GM12872 (cell line): Measurements from ENCODE around the gene CARNS1.

ENCODE experiments used
- TF ChIP-seq, protein P1 (sequence below): IDR thresholded peaks from 3 replicates; pipeline ENCODE4 v1.5.1; 2011; ENCODE audit warnings: low read depth, mild to moderate bottlenecking, low read length, moderate library complexity; ENCODE audit not compliant: insufficient read depth

The CARNS1 gene

DNA sequence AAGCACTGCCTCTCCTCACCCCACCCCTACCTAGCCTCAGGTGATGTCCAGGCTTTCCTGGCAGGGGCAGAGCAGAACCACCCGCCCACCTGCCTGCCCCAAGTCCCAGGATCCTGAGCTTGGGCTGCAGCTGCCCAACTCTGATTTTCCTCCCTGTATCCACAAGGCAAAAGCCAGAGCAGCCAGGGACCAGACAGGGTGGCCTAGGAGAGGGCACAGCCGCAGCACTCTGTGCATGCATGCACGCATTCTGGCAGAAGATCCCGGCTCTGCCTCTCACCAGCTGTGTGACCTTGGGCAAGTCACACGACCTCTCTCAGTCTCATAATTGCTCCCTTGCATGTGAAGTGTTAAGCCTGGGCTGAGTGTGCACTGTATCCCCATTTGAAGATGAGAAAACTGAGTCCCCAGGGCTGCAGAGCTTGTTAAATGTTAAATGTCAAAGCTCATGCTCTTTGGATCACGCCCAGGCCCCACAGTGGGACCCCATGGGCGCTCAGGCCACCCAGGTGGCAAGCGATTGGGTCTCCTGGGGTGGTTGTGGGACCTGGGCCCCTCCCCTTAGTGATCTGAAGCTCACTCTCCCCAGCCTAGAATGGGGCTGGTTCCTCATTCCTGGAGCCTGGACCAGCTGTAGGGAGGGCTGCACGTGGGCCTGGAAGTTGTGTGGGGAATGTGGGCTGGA, 2.8 kb upstream of the CARNS1 start:
- TF ChIP-seq, protein P1, sequence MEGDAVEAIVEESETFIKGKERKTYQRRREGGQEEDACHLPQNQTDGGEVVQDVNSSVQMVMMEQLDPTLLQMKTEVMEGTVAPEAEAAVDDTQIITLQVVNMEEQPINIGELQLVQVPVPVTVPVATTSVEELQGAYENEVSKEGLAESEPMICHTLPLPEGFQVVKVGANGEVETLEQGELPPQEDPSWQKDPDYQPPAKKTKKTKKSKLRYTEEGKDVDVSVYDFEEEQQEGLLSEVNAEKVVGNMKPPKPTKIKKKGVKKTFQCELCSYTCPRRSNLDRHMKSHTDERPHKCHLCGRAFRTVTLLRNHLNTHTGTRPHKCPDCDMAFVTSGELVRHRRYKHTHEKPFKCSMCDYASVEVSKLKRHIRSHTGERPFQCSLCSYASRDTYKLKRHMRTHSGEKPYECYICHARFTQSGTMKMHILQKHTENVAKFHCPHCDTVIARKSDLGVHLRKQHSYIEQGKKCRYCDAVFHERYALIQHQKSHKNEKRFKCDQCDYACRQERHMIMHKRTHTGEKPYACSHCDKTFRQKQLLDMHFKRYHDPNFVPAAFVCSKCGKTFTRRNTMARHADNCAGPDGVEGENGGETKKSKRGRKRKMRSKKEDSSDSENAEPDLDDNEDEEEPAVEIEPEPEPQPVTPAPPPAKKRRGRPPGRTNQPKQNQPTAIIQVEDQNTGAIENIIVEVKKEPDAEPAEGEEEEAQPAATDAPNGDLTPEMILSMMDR, result no peak

DNA sequence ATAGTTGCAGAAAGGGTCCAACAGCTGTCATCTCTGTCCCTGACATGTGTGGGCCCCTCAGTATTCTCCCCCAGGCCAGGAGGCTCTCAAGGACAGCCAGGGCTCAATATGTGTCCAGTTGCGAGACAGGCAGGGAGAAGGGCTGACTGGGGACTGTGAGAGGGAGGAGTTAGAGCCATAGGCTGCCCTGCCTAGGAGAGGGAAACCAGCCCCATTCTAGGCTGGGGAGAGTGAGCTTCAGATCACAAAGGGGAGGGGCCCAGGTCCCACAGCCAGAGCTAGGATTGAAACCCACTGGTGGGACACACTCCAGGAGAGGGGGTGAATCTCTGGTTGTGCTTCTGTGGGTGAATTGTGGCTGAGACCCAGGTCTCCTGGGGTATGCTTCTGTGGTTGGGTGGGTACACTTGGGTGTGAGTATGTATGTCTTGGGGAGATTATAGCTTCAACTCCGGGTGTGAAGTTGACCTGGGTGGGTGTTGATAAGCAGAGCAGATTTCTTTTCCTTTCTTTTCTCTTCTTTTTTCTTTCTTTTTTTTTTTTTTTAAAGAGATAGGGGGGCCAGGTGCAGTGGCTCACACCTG, 2.1 kb upstream of the CARNS1 start:
- TF ChIP-seq, protein P1, result no peak

GRCh38 chr11:67416416-67417335, 1.2 kb downstream of the CARNS1 start:
- TF ChIP-seq, protein P1, result no peak

DNA sequence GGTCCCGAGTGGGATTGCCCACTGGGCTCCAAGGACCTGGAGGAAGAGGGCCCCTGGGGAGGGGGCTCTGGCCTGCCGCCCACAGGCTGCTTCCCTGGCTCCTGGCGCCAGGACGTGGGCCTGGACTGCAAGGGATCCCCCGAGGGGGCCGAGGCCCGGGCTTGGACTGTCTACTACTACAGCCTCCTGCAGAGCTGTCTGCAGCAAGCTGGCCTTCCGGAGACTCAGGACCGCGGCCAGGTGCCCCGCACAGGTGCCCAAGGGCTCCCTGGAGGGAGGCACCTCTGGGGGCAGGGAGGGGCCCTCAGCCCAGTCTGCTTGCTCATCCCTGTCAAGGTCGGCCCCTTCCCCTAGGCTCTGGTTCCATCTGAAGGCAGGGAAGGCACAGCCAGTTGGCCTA, 1.9 kb downstream of the CARNS1 start:
- TF ChIP-seq, protein P1, result no peak

- TF ChIP-seq, protein P1, result no peak
These were observed 3.2 kb downstream of the CARNS1 start for GRCh38 chr11:67418476-67419281.

DNA sequence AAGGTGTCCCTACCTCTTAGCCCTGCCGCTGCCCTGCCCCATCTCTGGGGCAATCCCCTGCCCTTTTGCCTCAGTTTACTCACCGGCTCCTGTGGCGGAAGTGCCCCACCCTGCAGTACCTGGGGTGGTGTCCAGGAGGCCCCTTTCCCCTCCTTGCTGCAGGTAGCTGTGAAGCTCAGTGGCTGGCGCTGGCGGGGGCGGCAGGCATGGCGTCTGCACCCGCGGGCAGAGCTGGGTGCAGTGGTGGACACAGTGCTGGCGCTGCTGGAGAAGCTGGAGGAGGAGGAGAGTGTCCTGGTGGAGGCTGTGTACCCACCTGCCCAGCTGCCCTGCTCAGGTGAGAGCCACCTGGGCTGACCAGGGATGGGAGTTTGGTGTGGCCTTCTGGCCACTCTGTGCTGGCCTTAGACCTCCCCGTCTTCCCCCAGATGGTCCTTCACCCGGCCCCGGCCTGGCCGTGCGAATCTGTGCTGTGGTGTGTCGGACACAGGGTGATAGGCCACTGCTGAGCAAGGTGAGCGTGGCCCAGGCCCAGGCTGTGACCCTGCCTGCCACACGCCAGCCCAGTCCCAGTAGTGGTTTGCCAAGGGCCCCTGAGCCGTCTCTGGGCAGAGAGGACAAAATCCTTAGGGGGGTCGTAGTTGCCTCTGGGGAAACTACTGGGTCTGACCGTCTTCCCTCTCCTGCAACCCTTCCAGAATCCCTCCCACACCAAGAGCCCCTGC, 4.0 kb downstream of the CARNS1 start:
- TF ChIP-seq, protein P1, result no peak
